ENCODE measurements around the gene TRPC3. TPM values are rescaled to one million over a fixed set of nuclear protein-coding genes. Genes with fewer than 3 reads are reported as not detected.
A peak's percentile ranks its signal among the peaks of the same experiment; 100 is the strongest.

Gene TRPC3
- total and polyA plus RNA-seq, 2 experiments from 2014 or later: 48.7 to 54.1 TPM

DNA sequence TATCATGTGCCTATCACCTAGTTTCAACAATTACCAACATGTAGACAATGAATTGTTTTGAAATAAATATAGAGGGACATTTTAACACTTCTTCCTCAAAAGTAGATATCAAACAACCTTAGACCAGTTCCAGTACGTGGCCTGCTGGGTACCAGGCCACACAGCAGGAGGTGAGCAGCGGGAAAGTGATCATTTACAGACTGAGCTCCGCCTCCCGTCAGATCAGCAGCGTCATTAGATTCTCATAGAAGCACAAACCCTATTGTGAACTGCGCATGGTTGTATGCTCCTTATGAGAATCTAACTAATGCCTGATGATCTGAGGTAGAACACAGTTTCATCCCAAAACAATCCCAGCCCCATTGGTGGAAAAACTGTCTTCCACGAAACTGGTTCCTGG is 88.1 kb downstream of the TRPC3 start:
- Histone ChIP-seq H3K9me3 (ENCODE audit: low read depth) (no peaks in the 10 kb centered on the region), H3K36me3 (peaks cover 14% of the 10 kb centered on the region), H3K27ac (no peak overlapping the region), H3K27me3 (no peaks in the 10 kb centered on the region), H3K4me1 (ENCODE audit: low read depth) (no peaks in the 10 kb centered on the region), H3K4me3 (no peak overlapping the region)
- DNase-seq (ENCODE audit: low read depth in 1 of 2, low spot score in 1 of 2): no peak
- TF ChIP-seq, protein P1, sequence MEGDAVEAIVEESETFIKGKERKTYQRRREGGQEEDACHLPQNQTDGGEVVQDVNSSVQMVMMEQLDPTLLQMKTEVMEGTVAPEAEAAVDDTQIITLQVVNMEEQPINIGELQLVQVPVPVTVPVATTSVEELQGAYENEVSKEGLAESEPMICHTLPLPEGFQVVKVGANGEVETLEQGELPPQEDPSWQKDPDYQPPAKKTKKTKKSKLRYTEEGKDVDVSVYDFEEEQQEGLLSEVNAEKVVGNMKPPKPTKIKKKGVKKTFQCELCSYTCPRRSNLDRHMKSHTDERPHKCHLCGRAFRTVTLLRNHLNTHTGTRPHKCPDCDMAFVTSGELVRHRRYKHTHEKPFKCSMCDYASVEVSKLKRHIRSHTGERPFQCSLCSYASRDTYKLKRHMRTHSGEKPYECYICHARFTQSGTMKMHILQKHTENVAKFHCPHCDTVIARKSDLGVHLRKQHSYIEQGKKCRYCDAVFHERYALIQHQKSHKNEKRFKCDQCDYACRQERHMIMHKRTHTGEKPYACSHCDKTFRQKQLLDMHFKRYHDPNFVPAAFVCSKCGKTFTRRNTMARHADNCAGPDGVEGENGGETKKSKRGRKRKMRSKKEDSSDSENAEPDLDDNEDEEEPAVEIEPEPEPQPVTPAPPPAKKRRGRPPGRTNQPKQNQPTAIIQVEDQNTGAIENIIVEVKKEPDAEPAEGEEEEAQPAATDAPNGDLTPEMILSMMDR (IDR thresholded peaks at IDR 0.05; ENCODE audit: low read depth, low read length): no peak

DNA sequence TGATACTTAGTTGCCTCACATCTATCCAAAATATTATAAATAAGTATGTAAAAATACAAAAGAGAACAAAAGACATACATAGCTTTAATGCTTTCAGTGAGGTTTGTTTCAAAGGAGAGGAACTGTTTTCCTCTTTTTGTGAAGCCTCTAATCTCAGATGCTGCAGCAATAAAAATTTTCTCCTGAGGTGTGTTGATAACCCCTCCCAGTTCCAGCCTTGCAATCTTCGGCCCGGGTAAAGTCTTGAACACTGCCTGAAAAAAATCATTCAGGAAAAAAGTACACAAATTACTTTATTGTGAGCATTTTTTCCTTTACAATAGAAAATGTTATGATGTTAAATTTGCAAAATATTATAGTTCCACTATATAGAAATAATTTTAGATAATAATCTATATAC is 90.4 kb downstream of the TRPC3 start:
- TF ChIP-seq, protein P1 (IDR thresholded peaks at IDR 0.05; ENCODE audit: low read depth, low read length): no peak
- no peaks in the 10 kb centered on the region for H3K4me1 ChIP-seq (ENCODE audit: low read depth)
- no peaks in the 10 kb centered on the region for H3K27me3 ChIP-seq
- no peak overlapping the region for H3K4me3 ChIP-seq
- DNase-seq (ENCODE audit: low read depth in 1 of 2, low spot score in 1 of 2): no peak
- H3K27ac ChIP-seq: no peak overlapping the region
- peaks cover 17% of the 10 kb centered on the region for H3K36me3 ChIP-seq
- no peaks in the 10 kb centered on the region for H3K9me3 ChIP-seq (ENCODE audit: low read depth)

DNA sequence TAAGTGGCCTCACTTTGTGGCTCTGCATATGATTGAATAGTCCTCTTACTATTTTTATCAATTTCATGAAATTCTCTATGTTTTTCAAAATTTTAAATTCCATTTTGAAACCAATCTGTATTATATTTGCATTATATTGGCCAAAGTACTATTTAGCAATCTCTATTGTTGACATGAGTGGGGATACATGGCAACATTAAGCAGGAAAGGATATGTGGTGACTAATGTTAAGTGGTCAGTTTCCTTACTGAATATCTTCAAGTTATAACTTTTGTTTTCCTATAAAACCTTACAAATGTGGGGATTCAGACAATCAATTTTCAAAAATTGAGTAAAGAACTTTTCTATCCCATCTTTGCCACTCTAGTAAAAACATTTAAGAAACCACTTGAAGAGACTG is 91.7 kb downstream of the TRPC3 start:
- H3K4me3 ChIP-seq: no peak overlapping the region
- TF ChIP-seq, protein P1 (IDR thresholded peaks at IDR 0.05; ENCODE audit: low read depth, low read length): no peak

DNA sequence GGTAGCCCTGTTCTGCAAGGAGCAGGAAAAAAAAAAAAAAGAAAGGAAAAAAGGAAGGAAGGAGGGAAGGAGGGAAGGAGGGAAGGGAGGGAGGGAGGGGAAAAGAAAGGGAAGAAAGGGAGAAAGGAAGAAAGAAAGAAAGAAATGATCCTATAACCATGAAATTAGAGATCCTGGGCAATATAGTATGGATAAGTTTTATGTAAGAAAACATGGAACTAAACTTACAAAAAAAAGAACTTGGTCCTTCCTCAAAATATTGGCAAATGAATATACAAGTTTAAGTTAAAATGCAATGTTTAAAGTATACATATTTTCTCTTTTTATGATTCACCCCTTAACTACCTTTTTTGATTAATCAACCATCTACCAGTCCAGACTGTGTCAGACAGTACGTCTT is 100.5 kb downstream of the TRPC3 start:
- H3K36me3 ChIP-seq: peaks cover 23% of the 10 kb centered on the region
- H3K9me3 ChIP-seq (ENCODE audit: low read depth): no peaks in the 10 kb centered on the region
- H3K4me3 ChIP-seq: no peak overlapping the region
- H3K27ac ChIP-seq: no peak overlapping the region
- no peaks in the 10 kb centered on the region for H3K27me3 ChIP-seq
- TF ChIP-seq, protein P1 (IDR thresholded peaks at IDR 0.05; ENCODE audit: low read depth, low read length): no peak
- DNase-seq (ENCODE audit: low read depth in 1 of 2, low spot score in 1 of 2): no peak
- H3K4me1 ChIP-seq (ENCODE audit: low read depth): no peaks in the 10 kb centered on the region

More for the DNA sequence above, 91.7 kb downstream of the TRPC3 start:
- H3K27ac ChIP-seq: no peak overlapping the region
- H3K36me3 ChIP-seq: peaks cover 17% of the 10 kb centered on the region
- H3K27me3 ChIP-seq: no peaks in the 10 kb centered on the region
- H3K9me3 ChIP-seq (ENCODE audit: low read depth): no peaks in the 10 kb centered on the region
- peak in 1 of 2 donors; percentile 11 for DNase-seq (ENCODE audit: low read depth in 1 of 2, low spot score in 1 of 2)
- H3K4me1 ChIP-seq (ENCODE audit: low read depth): no peaks in the 10 kb centered on the region

DNA sequence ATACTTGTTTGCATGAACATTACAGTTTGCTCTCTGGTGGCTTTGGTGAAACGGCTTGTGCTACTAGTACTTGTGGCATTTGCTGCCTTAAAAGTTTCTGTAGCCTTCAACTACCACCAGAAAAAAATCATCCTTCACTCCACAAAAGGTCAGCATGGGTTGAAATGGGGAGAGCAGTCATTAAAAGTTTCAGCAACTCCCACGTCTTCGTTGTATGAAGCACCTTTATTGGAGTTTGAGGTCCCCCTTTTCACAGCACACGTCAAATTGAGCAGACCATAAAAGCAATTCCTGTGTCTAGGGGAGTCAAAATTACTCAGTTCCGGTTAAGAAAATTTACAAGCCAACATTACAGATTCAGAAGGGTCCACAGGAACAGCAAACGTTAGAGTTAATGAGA is 105.2 kb downstream of the TRPC3 start:
- Histone ChIP-seq H3K36me3 (peaks cover 37% of the 10 kb centered on the region), H3K9me3 (ENCODE audit: low read depth) (no peaks in the 10 kb centered on the region), H3K4me3 (no peak overlapping the region), H3K27me3 (no peaks in the 10 kb centered on the region), H3K4me1 (ENCODE audit: low read depth) (no peaks in the 10 kb centered on the region), H3K27ac (no peak overlapping the region)
- TF ChIP-seq, protein P1 (IDR thresholded peaks at IDR 0.05; ENCODE audit: low read depth, low read length): no peak
- no peak for DNase-seq (ENCODE audit: low read depth in 1 of 2, low spot score in 1 of 2)

DNA sequence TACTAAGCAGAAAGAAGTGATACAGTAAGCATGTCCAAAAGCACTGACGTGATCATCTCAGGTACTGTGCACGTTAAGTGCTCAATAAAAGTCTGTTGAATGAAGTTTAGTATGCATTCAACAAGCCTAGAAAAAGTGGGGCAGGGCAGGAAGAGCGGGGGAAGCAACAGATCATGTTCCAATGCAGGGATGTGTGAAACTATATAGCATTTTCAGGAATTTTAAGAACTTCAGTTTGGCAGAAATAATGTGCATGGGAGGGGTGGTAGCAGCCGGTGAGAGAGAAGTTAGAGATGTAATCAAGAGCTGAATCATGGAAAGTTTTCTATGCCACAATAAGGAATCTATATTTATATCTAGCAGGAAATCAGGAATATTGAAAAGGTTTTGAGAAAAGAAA is 109.0 kb downstream of the TRPC3 start:
- no peaks in the 10 kb centered on the region for H3K9me3 ChIP-seq (ENCODE audit: low read depth)
- TF ChIP-seq, protein P1 (IDR thresholded peaks at IDR 0.05; ENCODE audit: low read depth, low read length): no peak
- no peak overlapping the region for H3K27ac ChIP-seq
- no peaks in the 10 kb centered on the region for H3K4me1 ChIP-seq (ENCODE audit: low read depth)
- DNase-seq (ENCODE audit: low read depth in 1 of 2, low spot score in 1 of 2): no peak
- no peaks in the 10 kb centered on the region for H3K27me3 ChIP-seq
- H3K36me3 ChIP-seq: peaks cover 35% of the 10 kb centered on the region
- H3K4me3 ChIP-seq: no peak overlapping the region

All from cardiac muscle cell (in vitro differentiated cells and primary cell).